Fibroblast of skin of right biceps (primary cell): ENCODE results near the gene GPC3.
A peak's percentile ranks its signal among the peaks of the same experiment; 100 is the strongest.

Experiments used
- DNase-seq: peaks from one replicate; pipeline ENCODE4 v3.0.0-alpha.2; 2013

The GPC3 gene

DNA sequence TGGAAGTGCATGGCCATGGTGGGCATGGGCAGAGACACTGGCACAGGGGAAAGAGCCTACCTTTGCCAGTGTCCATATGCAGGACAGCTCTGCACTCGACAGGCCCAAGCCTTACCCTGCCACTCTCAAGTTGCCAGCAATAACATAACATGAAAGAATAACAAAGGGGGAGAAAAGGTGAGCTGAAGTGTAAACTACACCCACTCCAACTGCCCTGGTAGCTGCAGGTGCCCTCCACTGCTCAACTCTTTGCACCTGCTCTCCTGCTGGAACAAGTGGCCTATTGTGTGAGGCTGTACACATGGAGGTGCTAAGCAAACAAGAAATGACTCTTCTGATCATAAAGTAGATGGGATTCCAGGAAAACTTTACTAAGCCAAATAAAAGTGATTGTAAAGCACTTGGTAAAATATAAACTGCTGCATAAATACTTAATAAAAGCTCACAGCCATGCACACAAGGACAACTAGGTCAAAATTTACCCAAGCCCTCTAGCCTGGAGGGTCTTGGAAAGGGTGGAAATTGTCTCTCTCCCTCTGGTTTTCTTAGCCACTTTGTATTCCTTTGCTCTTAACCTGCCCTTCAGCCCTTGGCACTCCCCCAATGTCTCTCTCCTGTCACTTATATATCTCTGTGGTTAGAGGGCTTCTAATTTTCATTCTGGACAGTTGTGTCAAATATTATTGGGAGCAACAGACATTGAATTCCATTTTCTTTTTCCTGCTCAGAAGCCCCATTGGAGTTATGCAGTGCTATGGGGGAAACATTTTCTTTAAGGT lies 308.9 kb downstream of the GPC3 start:
- no peak for DNase-seq

DNA sequence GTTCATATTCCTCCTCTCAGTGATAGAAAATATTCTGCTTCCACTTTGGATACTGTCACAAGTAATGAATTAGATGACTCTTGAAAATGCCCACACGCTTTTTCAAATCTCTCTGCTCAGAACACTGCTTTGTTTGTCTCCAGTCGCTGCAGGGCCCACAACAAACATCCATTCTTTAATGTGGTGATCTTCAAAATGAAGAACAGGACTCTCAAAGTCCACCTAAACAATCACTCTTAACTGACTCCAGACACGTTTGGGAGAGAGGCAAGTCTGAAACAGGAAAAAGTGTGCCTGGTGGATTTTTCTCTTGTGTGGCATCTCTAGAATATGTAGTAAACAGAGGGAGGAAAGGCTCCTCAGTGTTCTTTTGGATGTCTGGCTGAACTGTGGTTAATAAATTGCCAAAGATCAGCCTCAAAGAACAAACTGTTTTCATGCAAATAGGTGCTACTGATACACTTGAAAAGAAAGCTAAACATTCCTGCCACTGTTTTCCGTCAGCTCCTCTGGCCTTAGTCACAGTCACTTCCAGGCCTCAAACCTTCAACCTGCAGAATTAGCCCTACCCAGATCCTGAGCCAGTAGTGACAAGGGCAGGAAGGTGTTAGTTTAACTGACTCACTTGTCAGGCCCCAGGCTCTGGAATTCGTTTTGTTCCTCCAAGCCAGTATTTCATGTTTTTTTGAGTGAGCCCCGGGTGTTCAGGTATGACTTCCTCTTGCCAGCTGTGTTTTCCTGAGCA lies 310.5 kb downstream of the GPC3 start:
- DNase-seq: no peak

DNA sequence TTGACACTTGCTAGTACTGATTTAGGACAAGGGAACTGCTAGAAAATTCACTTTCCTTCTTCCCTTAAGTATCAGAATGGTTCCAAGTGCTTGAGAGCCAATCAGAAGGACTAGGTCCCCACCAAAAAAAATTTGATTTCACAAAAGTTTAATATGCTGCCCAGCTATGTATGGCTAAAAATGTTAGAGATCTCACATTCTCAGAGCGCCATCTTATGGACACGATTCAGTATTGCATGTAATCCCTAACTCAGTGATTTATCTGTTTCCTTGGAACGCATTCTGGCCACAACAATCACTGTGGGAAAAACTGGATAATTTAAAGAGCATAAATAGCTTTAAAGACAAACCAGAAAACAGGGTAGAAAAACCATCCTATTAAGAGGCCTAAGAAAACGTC lies 315.0 kb downstream of the GPC3 start:
- peak; percentile 48 for DNase-seq

DNA sequence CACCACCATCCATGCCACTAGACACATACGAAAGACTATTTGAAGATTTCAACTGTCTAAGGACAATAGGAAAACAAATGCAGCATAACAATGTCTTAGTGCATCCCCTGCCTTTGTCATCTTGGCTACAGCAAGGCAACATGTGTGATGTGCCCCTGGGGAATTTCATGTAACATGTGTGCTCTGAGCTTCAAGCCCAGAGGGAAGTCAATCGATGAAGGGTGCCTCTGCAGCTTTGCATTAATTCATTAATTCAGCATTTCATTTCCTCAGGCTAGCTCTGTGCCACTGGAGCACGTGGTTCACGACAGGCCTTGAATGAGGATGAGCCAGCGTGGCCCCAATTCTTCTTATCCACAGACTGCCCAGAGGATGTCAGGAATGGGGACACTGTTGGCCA lies 316.2 kb downstream of the GPC3 start:
- no peak for DNase-seq

DNA sequence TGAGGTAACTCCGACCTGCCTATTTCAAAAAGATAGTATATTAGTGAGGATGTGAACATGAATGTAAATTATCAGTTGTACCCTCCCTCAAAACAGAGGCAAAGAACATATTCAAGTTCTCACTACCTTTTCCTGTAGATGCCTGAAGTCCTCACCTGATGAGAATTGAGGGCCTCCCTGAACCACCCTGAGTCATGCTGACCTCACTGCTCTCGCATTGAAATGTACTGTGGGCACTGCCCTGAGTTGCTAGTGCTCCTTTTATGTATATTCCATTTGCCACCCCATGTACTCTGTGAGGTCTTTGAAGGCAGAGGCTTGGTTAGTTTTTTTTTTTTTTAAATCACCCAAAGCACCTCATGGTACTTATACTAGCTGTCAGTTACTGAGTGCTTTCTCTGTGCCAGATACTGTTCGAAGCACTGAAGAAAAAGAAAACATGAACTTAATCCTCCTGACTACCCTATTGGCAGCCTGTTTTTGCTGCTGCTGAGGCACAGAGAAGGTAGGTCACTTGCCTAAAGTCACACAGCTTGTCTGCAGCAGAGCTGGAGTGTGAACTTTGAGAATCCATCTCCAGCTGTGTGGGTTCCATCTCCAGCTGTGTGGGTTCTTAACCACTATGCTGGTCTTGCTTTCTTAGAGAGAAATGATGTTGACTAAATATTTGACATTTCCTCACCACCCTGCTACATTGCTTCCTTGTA lies 317.0 kb downstream of the GPC3 start:
- no peak for DNase-seq

DNA sequence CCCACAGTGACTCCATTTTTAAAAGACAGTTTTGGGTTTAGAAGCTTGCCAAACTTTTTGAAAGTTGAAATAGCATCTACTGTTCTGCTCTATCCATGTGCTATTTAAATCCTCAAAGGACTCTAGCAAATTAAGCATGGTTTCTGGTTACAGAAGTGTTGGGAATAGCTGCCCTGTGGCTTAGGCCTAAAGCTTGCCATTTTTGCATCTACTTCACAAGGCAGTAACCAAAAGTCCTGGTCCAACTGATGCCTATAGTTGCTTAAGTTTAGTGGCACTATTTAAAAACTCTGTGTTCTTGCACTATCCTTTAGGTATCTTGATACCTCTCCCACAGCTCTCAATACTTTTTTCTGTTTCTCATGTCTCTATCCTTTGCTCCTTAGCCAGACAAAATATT lies 319.1 kb downstream of the GPC3 start:
- no peak for DNase-seq

DNA sequence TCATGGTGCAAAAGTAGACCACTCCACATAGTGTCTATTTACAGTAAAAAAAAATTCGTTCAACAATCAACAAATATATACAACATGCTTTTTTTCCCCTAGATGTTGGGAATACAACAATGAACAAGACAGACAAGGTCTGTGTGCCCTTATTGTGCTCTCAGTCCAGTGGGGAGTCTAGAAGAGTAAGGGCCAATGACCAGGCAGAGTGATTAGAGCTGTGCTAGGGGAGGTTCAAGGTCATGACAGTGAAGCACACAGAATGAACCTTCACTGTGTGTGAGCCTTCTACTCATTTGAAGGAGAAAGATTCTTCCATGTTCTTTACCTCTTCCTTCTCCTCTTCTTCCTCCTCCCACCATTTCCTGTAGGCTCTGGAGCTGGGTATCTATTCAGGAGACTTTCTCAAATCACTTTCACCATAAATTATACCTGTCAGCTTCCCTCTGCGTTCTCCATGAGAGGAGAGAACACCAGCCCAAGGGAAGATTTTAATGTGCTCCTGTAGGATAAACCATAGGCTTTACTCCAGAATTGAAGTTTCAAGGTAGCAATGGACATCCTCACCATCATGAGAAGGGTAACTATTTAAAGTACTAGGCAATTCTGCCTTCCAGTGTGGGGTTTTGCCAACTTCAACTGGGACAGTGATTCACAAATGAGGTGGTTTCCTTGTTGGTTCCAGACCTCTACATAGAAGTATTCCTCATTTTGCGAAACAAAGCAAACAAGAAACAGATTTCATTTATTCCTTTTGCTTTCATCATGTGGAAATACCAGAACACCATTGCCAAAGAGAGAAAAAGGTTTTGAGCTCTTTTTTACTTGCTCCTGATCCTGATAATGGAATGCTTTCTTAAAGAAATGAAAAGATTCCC lies 323.2 kb downstream of the GPC3 start:
- peak; percentile 39 for DNase-seq

DNA sequence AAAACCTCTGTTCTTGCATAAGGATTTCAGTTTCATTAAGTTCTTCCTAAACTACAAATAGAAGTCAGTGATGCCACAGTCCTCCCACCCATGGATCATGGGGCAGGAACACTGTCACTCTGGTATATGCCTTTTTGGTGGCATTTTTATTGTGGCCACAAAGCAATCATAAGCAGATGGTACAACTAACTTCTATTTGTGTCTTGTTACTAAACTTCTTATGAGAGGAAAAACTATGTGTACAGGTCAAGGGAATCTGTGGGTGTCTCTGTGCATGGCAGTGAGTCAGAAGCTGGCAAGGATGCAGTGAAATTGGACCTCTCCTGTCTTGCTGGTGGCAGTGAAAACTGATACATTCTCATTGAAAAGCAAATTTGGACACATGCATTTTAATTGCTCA lies 325.1 kb downstream of the GPC3 start:
- peak; percentile 74 for DNase-seq

DNA sequence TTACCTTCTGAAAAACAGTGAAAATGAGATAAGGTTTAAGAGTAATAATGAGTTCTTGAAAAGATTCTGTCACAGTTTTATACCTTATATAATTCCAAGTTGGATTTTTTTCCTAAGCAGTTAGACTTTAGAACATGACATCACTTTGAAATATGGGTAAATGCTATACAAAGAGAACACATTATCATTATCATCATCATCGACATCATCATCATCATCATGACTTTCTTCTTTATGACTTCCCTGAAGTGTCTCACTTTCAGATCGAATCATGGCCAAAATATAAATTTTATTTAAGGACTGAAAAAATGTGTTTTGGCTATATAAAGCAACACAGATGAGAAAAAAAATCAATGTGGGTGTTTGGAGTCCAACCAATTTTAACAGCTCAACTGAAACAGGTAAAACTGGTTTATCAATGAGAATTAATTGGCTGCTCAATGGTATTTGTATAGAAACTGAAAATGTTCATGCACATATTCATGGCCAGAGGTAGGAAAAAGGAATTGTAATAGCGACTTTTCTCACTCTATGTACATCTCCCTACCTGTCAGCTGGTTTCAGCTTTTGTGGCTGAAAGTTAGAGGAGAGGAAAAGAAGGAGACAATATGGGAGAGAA lies 327.0 kb downstream of the GPC3 start:
- no peak for DNase-seq

DNA sequence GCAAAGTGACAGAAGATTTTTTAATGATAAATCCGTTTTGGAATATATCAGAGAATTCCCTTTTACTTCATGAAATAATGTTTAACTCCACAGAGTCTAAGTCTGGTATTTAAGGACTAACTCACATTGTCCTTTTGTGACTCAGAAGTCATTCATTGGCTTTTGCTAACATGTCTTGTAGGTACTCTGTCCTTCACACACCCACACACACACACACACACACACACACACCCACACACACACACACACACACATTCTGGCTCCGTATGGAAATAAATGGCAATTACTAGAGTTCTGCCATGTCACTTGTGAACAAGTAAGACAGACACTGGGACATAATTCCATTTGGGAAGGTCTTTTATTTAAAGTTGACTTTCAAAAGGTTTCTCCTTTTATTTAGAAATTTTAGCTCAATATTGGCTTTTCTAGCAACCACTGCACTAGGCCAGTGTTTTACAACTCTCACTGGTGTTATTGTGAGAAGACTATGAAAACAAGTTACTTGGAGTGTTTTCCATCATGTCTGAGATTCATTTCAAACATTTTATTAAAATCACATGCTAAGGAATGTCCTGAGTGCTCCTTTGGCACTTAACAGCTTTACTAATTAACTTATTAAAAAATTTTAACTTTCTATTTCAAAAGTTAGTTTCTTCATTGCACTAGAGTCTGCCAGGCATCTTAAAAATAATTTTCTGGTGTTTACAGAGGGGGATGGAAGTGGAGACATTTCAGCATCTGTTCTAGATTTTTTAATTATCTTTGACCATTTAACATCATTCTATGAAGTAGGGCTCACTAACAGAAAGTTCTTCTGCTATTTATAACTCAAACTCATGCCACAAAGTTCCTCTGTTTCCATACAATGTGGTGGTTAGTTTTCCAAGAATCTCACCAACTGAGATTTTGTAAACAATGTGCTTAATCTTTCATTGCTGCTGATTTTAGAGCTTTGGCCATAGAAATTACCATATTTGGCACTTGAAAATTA lies 329.8 kb downstream of the GPC3 start:
- peak; percentile 67 for DNase-seq

DNA sequence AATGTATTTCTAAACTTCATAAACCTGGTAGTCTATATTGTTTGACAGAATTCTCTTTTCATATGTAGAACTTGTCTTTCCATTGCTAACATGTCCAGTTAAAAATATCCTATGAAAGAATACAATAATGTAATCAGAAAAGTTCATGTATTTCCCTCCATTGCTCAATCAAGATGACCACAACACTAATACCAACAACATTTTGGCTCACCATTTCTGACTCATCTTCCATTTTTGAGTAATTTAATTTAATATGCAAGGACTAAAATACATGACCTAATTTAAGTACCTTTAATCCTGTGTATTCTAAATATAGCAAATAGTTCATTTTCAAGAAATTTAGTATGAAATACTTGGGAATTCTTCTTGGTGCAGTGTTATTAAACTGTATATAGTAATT lies 330.6 kb downstream of the GPC3 start:
- peak; percentile 49 for DNase-seq

DNA sequence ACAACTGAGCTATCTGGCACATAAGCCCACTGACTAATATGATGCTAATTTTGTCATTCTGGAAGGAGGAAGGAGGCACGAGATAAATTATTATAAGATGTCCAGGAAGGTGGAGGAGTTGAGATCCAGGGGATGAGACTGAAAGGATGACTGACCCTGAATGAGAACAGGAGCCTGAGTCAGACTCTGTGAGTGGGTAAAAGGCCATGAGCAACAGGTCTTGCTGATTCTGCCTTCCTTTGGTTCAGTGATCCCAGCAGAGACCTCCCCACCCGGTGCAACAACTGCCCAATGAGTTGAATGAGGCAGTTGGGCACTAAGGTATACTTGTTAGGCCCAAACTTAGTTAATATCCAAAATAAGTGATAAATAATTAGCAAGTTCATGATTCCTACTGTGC lies 332.0 kb downstream of the GPC3 start:
- peak; percentile 22 for DNase-seq

DNA sequence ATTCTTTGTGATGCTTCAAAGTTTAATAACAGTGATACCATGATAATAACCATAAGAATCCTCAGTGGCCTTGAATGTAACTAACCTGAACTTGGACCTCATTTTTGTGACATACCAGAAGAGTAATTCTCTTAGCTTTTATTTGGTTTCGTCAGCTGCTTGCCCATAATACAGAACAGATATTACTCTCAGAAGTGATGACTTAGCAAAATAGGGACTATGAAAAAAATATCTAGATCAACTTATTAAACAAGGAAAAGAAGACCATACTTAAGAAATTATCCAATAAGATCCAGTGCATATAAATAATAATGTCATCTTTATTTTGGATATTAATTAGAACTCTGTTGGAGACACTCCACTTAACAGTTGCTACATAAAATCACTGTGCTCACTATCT lies 333.2 kb downstream of the GPC3 start:
- DNase-seq: no peak

DNA sequence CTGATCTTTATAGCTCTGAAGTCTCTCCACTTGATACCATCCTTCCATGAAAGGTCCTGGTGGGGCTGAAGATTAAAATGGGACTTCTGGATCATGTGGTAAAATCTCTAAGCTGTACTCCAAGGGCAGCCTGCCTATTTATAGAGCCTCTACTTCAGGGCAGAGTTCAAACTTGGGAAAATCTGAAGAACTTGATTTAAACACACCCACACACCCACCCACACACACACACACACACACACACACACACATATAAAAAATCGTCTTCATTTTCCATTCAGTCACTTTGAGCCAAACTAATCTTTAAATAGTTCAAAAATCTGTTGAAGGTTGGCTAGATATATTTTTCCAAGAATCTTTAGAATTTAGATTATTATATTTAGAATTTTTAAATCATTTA lies 335.2 kb downstream of the GPC3 start:
- no peak for DNase-seq

DNA sequence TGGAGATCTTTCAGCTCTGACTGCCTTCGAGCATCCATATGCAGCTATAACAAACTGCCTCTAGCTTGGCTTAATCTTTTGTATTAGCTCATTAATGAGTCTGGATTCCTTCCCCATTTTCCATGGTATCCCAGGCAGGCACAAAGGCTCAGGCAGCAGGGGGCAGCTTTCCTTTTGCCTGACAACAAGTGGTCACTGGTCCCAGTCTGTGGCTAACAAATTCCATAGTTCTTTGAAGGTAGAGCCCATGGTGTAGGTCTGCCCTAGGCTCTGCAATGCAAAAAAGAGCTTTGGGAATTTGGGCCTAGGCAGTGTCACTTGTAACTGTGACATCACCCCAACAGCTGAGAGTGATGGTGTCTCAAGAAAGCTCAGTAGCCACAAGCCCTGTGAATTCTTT lies 335.7 kb downstream of the GPC3 start:
- DNase-seq: no peak

DNA sequence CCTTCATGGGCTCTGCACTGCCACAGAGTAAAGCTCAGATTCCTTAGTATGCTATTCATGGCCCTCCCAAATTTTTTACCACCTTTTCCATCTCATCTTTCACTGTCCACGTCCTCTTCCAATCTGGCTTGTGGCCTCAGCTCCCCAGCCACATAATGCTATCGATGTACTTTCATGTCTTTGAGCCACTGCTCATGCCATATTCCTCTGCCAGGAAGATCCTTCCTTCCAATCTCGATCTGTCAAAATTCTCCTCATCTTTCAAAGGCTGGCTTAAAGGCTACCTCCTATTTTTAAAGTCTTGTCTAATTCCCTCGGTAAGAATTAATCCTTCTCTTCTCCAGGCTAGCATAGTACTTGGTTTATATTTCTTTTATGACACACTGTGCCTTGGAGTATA lies 336.8 kb downstream of the GPC3 start:
- DNase-seq: no peak

DNA sequence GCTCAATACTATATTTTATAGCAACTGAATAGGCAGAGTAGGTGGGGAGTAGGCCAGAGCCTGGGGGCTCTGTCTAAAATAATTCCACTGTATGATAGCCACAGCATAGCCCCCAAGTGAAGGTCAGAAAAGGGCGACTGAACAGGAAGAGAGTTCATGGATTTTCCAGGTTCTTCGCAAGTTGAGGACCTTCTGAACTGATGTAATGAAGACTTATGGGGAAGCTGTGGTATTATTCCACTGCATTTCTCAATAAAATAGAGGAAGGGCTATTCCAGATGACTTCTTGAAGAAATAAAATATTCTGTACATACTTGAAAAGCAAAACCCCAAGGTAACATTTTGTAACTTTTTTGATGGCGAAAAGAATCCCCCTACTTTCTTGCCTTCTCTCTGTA lies 338.7 kb downstream of the GPC3 start:
- no peak for DNase-seq

DNA sequence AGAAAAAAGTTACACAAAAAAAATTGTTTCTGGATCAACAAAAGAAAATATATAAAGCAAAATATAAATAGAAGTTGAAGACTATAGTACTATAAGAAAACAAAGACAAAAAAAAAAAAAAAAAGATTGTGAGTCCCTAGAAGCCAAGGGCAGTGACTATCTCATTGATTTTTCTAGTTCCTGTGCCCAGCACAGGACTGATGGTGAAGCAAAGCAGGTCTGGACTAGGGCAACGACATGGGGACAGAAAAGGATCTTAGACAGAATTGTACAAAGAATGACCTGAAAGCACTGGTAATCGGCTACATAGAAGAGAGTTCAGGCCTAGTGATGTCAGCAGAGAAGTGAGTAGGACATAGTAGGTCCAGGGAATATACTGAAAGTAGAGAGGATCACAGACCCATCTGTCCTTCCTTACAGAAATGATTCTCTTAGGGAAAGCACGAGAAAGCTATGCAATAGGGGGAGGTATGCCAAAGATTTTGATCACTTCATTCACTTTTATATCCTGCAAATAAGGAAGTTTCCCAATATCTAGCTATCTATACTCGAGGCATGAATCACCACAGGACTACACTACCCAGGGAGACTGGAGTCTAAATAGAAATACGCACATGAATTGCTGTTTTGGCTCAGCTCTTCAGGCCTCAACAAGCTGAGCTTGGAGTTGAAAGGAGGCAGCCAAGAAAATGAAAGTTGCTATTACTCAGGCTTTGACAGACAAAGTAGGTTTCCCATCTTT lies 339.2 kb downstream of the GPC3 start:
- DNase-seq: peak; percentile 77

DNA sequence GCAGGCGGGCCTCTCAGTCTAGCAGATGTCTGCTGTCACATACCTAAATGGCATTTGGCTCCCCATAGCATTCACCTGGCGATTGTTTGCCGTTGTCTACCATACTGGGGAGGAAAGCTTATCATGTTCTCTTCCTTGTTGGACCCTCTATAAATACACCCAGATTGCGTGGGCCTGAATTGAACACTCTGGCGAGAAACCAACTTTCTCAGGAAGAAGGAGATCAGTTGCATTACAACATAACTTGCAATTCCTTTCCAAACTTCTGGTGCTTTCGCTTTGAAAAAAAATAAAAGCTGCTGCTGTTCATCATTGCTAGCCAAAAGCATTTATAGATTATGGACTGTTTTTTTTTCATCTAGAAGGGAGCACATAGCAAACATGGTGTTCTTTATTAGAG lies 340.1 kb downstream of the GPC3 start:
- peak; percentile 42 for DNase-seq
